ENCODE results near the gene ATP2A3. TPM values are rescaled to one million over a fixed set of nuclear protein-coding genes. Genes with fewer than 3 reads are reported as not detected.
A peak's percentile ranks its signal among the peaks of the same experiment; 100 is the strongest.
"Not testable (repeated sequence)": the region's sequence is repeated elsewhere in the genome, so short reads cannot be mapped to it uniquely, and the experiment has no call there.

Gene ATP2A3
- polyA plus RNA-seq, 4 donors, result 5.8 to 83.0 (median 24.4) TPM

GRCh38 chr17:3995067-3995466, 30.8 kb upstream of the ATP2A3 start:
- Histone ChIP-seq H3K27ac (ENCODE audit: low read depth in 1 of 3, low read length in 2 of 3) (no peak overlapping the region), H3K4me1 (ENCODE audit: control insufficient read depth in 3 of 3, insufficient read depth in 2 of 3, low read depth in 1 of 3, low read length in 2 of 3) (no peaks in the 10 kb centered on the region), H3K4me3 (ENCODE audit: low read depth in 1 of 3, low read length in 3 of 3) (no peak overlapping the region), H3K9me3 (ENCODE audit: control insufficient read depth in 2 of 2, insufficient read depth in 1 of 2, low read depth in 1 of 2, low read length in 1 of 2) (peaks cover 0 to 11% of the 10 kb centered on the region in 2 donors), H3K27me3 (ENCODE audit: control insufficient read depth in 3 of 3, insufficient read depth in 3 of 3, low read length in 3 of 3) (no peaks in the 10 kb centered on the region), H3K36me3 (ENCODE audit: control insufficient read depth in 3 of 3, insufficient read depth in 2 of 3, low read depth in 1 of 3, low read length in 3 of 3) (no peaks in the 10 kb centered on the region)
- no peak for FAIRE-seq
- DNase-seq, result no peak
- WGBS, 3 donors, result 5 to 62% (median 41%) methylated on average over 1 of the region's 1 CpG

GRCh38 chr17:3994221-3994576, 30.0 kb upstream of the ATP2A3 start:
- DNase-seq (no peak), FAIRE-seq (no peak)
- H3K36me3 ChIP-seq (ENCODE audit: control insufficient read depth in 3 of 3, insufficient read depth in 2 of 3, low read depth in 1 of 3, low read length in 3 of 3), result no peaks in the 10 kb centered on the region
- WGBS, 3 donors, result 77 to 86% (median 83%) methylated on average over 1 of the region's 1 CpG
- H3K27ac ChIP-seq (ENCODE audit: low read depth in 1 of 3, low read length in 2 of 3), result peak overlapping the region in 1 of 3 donors; percentile 39
- H3K4me1 ChIP-seq (ENCODE audit: control insufficient read depth in 3 of 3, insufficient read depth in 2 of 3, low read depth in 1 of 3, low read length in 2 of 3), result no peaks in the 10 kb centered on the region
- no peak overlapping the region for H3K4me3 ChIP-seq (ENCODE audit: low read depth in 1 of 3, low read length in 3 of 3)
- no peaks in the 10 kb centered on the region for H3K27me3 ChIP-seq (ENCODE audit: control insufficient read depth in 3 of 3, insufficient read depth in 3 of 3, low read length in 3 of 3)
- peaks cover 0 to 11% of the 10 kb centered on the region in 2 donors for H3K9me3 ChIP-seq (ENCODE audit: control insufficient read depth in 2 of 2, insufficient read depth in 1 of 2, low read depth in 1 of 2, low read length in 1 of 2)

- Histone ChIP-seq H3K27me3 (ENCODE audit: control insufficient read depth in 3 of 3, insufficient read depth in 3 of 3, low read length in 3 of 3) (no peaks in the 10 kb centered on the region), H3K27ac (ENCODE audit: low read depth in 1 of 3, low read length in 2 of 3) (peak overlapping the region in 1 of 3 donors; percentile 39), H3K4me3 (ENCODE audit: low read depth in 1 of 3, low read length in 3 of 3) (no peak overlapping the region), H3K9me3 (ENCODE audit: control insufficient read depth in 2 of 2, insufficient read depth in 1 of 2, low read depth in 1 of 2, low read length in 1 of 2) (peaks cover 0 to 11% of the 10 kb centered on the region in 2 donors), H3K4me1 (ENCODE audit: control insufficient read depth in 3 of 3, insufficient read depth in 2 of 3, low read depth in 1 of 3, low read length in 2 of 3) (no peaks in the 10 kb centered on the region), H3K36me3 (ENCODE audit: control insufficient read depth in 3 of 3, insufficient read depth in 2 of 3, low read depth in 1 of 3, low read length in 3 of 3) (no peaks in the 10 kb centered on the region)
- FAIRE-seq (no peak), DNase-seq (no peak)
- 64 to 83% (median 69%) methylated on average over 8 of the region's 8 CpGs for WGBS, 3 donors
These were observed 29.4 kb upstream of the ATP2A3 start for GRCh38 chr17:3993493-3994220.

- Histone ChIP-seq H3K27ac (ENCODE audit: low read depth in 1 of 3, low read length in 2 of 3) (no peak overlapping the region), H3K4me3 (ENCODE audit: low read depth in 1 of 3, low read length in 3 of 3) (no peak overlapping the region), H3K27me3 (ENCODE audit: control insufficient read depth in 3 of 3, insufficient read depth in 3 of 3, low read length in 3 of 3) (no peaks in the 10 kb centered on the region), H3K9me3 (ENCODE audit: control insufficient read depth in 2 of 2, insufficient read depth in 1 of 2, low read depth in 1 of 2, low read length in 1 of 2) (peaks cover 0 to 11% of the 10 kb centered on the region in 2 donors), H3K4me1 (ENCODE audit: control insufficient read depth in 3 of 3, insufficient read depth in 2 of 3, low read depth in 1 of 3, low read length in 2 of 3) (peaks cover 0 to 4% (median 0%) of the 10 kb centered on the region in 3 donors), H3K36me3 (ENCODE audit: control insufficient read depth in 3 of 3, insufficient read depth in 2 of 3, low read depth in 1 of 3, low read length in 3 of 3) (no peaks in the 10 kb centered on the region)
- DNase-seq (no peak), FAIRE-seq (no peak)
- WGBS, 3 donors, result 77 to 88% (median 81%) methylated on average over 5 of the region's 5 CpGs
These were observed 28.1 kb upstream of the ATP2A3 start for GRCh38 chr17:3992370-3992769.

- peaks cover 0 to 11% of the 10 kb centered on the region in 2 donors for H3K9me3 ChIP-seq (ENCODE audit: control insufficient read depth in 2 of 2, insufficient read depth in 1 of 2, low read depth in 1 of 2, low read length in 1 of 2)
- peaks cover 0 to 11% (median 0%) of the 10 kb centered on the region in 3 donors for H3K4me1 ChIP-seq (ENCODE audit: control insufficient read depth in 3 of 3, insufficient read depth in 2 of 3, low read depth in 1 of 3, low read length in 2 of 3)
- H3K27me3 ChIP-seq (ENCODE audit: control insufficient read depth in 3 of 3, insufficient read depth in 3 of 3, low read length in 3 of 3); DNase-seq; H3K4me3 ChIP-seq (ENCODE audit: low read depth in 1 of 3, low read length in 3 of 3); H3K36me3 ChIP-seq (ENCODE audit: control insufficient read depth in 3 of 3, insufficient read depth in 2 of 3, low read depth in 1 of 3, low read length in 3 of 3); FAIRE-seq; H3K27ac ChIP-seq (ENCODE audit: low read depth in 1 of 3, low read length in 2 of 3): not testable (repeated sequence)
- WGBS, 3 donors, result 70 to 80% (median 78%) methylated on average over 3 of the region's 3 CpGs
These were observed 27.5 kb upstream of the ATP2A3 start for GRCh38 chr17:3991699-3992098.

GRCh38 chr17:3990386-3991127, 26.3 kb upstream of the ATP2A3 start:
- Histone ChIP-seq H3K27ac (ENCODE audit: low read depth in 1 of 3, low read length in 2 of 3) (no peak overlapping the region), H3K27me3 (ENCODE audit: control insufficient read depth in 3 of 3, insufficient read depth in 3 of 3, low read length in 3 of 3) (no peaks in the 10 kb centered on the region), H3K36me3 (ENCODE audit: control insufficient read depth in 3 of 3, insufficient read depth in 2 of 3, low read depth in 1 of 3, low read length in 3 of 3) (no peaks in the 10 kb centered on the region), H3K9me3 (ENCODE audit: control insufficient read depth in 2 of 2, insufficient read depth in 1 of 2, low read depth in 1 of 2, low read length in 1 of 2) (peaks cover 0 to 11% of the 10 kb centered on the region in 2 donors), H3K4me1 (ENCODE audit: control insufficient read depth in 3 of 3, insufficient read depth in 2 of 3, low read depth in 1 of 3, low read length in 2 of 3) (peaks cover 0 to 13% (median 0%) of the 10 kb centered on the region in 3 donors), H3K4me3 (ENCODE audit: low read depth in 1 of 3, low read length in 3 of 3) (no peak overlapping the region)
- WGBS, 3 donors, result 92% methylated on average over 12 of the region's 12 CpGs
- no peak for FAIRE-seq
- DNase-seq, result no peak

GRCh38 chr17:3989041-3989886, 25.0 kb upstream of the ATP2A3 start:
- peaks cover 0 to 7% of the 10 kb centered on the region in 2 donors for H3K9me3 ChIP-seq (ENCODE audit: control insufficient read depth in 2 of 2, insufficient read depth in 1 of 2, low read depth in 1 of 2, low read length in 1 of 2)
- peaks cover 0 to 13% (median 0%) of the 10 kb centered on the region in 3 donors for H3K4me1 ChIP-seq (ENCODE audit: control insufficient read depth in 3 of 3, insufficient read depth in 2 of 3, low read depth in 1 of 3, low read length in 2 of 3)
- 84 to 93% (median 93%) methylated on average over 24 of the region's 24 CpGs for WGBS, 3 donors
- DNase-seq, result no peak
- FAIRE-seq, result no peak
- H3K36me3 ChIP-seq (ENCODE audit: control insufficient read depth in 3 of 3, insufficient read depth in 2 of 3, low read depth in 1 of 3, low read length in 3 of 3), result no peaks in the 10 kb centered on the region
- no peak overlapping the region for H3K4me3 ChIP-seq (ENCODE audit: low read depth in 1 of 3, low read length in 3 of 3)
- peak overlapping the region in 1 of 3 donors; percentile 24 for H3K27ac ChIP-seq (ENCODE audit: low read depth in 1 of 3, low read length in 2 of 3)
- H3K27me3 ChIP-seq (ENCODE audit: control insufficient read depth in 3 of 3, insufficient read depth in 3 of 3, low read length in 3 of 3), result no peaks in the 10 kb centered on the region
